ENCODE measurements around the gene LYRM4. TPM values are rescaled to one million over a fixed set of nuclear protein-coding genes. Genes with fewer than 3 reads are reported as not detected.

LYRM4 gene
- total and polyA plus RNA-seq, 9 of the 15 experiments (the other 6 are each of a cell fraction or from before 2014, with no cell fraction given): 24.2 to 69.4 (median 41.8) TPM

GRCh38 chr6:5173810-5174209 lies 86.9 kb downstream of the LYRM4 start (continued):
- no peak for TF ChIP-seq L3MBTL2 (IDR thresholded peaks at IDR 0.05)

GRCh38 chr6:5172897-5173474 lies 87.8 kb downstream of the LYRM4 start:
- intact Hi-C loops (cut with micrococcal nuclease): no loop called here
- FAIRE-seq (no peak), DNase-seq (ENCODE audit: extremely low read depth in 1 of 4, low spot score in 3 of 4) (no peak), ATAC-seq (no peak)
- ChIA-PET CTCF (ENCODE audit: low intra/inter-chr PET ratio) (no interaction called here), POLR2A (interaction anchor here (0.6 to 1.6 kb wide), 2 partner anchors 13 to 29 kb away, joined by 3 to 4 read pairs; no protein-coding TSS in a partner anchor)
- no peak overlapping the region for H3K27ac ChIP-seq (ENCODE audit: extremely low read depth, low read depth, low read length)
- H3K4me3 ChIP-seq: no peak overlapping the region
- H2AFZ ChIP-seq (ENCODE audit: low read depth, low read length): no peak overlapping the region
- H3K36me3 ChIP-seq (ENCODE audit: control insufficient read depth, insufficient read depth, low read length): 0 out of 3 replicates have a peak, but pooled peaks cover 2% of the 10 kb centered on the region
- 49% methylated on average over 4 of the region's 4 CpGs for WGBS (ENCODE audit: insufficient coverage, low coverage, missing lambda C conversion rate)
- in situ Hi-C loops (cut with MboI): no loop called here
- no peaks in the 10 kb centered on the region for H3K9me3 ChIP-seq (replicated peaks; ENCODE audit: control insufficient read depth, insufficient read depth, low read depth, low read length)
- no peaks in the 10 kb centered on the region for H3K9me1 ChIP-seq (ENCODE audit: control insufficient read depth, insufficient read depth, low read length)
- no peaks in the 10 kb centered on the region for H3K79me2 ChIP-seq (ENCODE audit: control insufficient read depth, insufficient read depth, low read length)
- H4K20me1 ChIP-seq (replicated peaks; ENCODE audit: control insufficient read depth, insufficient read depth, low read length): no peaks in the 10 kb centered on the region
- no TSS peak for BruUV-seq (replicated peaks)
- H3K4me2 ChIP-seq (ENCODE audit: insufficient read depth, low read length): no peak overlapping the region
- H3K27me3 ChIP-seq (ENCODE audit: control insufficient read depth in 2 of 2, insufficient read depth in 2 of 2, low read length in 2 of 2): no peaks in the 10 kb centered on the region
- no peak overlapping the region for H3K9ac ChIP-seq (ENCODE audit: insufficient read depth in 1 of 2, low read depth in 2 of 2, low read length in 2 of 2)
- H3K4me1 ChIP-seq (replicated peaks in 1 of 2; ENCODE audit: control insufficient read depth in 2 of 2, insufficient read depth in 2 of 2, low read length in 2 of 2): no peaks in the 10 kb centered on the region
- TF ChIP-seq FOSL1 (tag; conservative IDR thresholded peaks at IDR 0.05) (no peak), NCOR1 (IDR thresholded peaks at IDR 0.05) (no peak), ZNF655 (CRISPR knock-in tag; IDR thresholded peaks at IDR 0.05) (no peak), ZFP30 (CRISPR knock-in tag; IDR thresholded peaks at IDR 0.05; ENCODE audit: borderline replicate concordance) (no peak), CREM (IDR thresholded peaks at IDR 0.05; ENCODE audit: low read depth) (no peak), NFATC3 (IDR thresholded peaks at IDR 0.05) (no peak), MAFF (IDR thresholded peaks at IDR 0.05; ENCODE audit: low read length) (no peak), RFX5 (IDR thresholded peaks at IDR 0.05; ENCODE audit: low read depth, low read length) (no peak), HOXB6 (CRISPR knock-in tag; IDR thresholded peaks at IDR 0.05; ENCODE audit: borderline replicate concordance) (no peak), REST (IDR thresholded peaks at IDR 0.05; ENCODE audit: borderline replicate concordance) (no peak), REST (CRISPR knock-in tag; IDR thresholded peaks at IDR 0.05; ENCODE audit: low read depth) (no peak), RB1 (IDR thresholded peaks at IDR 0.05; ENCODE audit: low read depth) (no peak)

Measured in K562 (cell line).